Ishikawa (cell line): ENCODE measurements around the gene C4orf33.

Experiments used
- CEBPB ChIP-seq: IDR thresholded peaks from 2 replicates; pipeline ENCODE4 v1.6.1; 2012
- CREB1 ChIP-seq: IDR thresholded peaks from 2 replicates; pipeline ENCODE4 v1.6.1; 2012; ENCODE audit warnings: low read depth
- EGR1 ChIP-seq: IDR thresholded peaks from 2 replicates; pipeline ENCODE4 v1.6.1; 2012
- EP300 ChIP-seq: IDR thresholded peaks from 2 replicates; pipeline ENCODE4 v1.6.1; 2012; ENCODE audit warnings: borderline replicate concordance
- MAX ChIP-seq: IDR thresholded peaks from 2 replicates; pipeline ENCODE4 v1.6.1; 2012
- RAD21 ChIP-seq: IDR thresholded peaks from 2 replicates; pipeline ENCODE4 v1.6.1; 2012; ENCODE audit warnings: low read depth
- REST ChIP-seq: IDR thresholded peaks from 2 replicates; pipeline ENCODE4 v1.6.1; 2012; ENCODE audit warnings: low read depth, mild to moderate bottlenecking
- TAF1 ChIP-seq: IDR thresholded peaks from 2 replicates; pipeline ENCODE4 v1.6.1; 2012; ENCODE audit warnings: low read depth, mild to moderate bottlenecking
- TEAD4 ChIP-seq: IDR thresholded peaks from 2 replicates; pipeline ENCODE4 v1.6.1; 2012
- YY1 ChIP-seq: IDR thresholded peaks from 2 replicates; pipeline ENCODE4 v1.6.1; 2012; ENCODE audit warnings: low read depth
- ZBTB7A ChIP-seq: IDR thresholded peaks from 2 replicates; pipeline ENCODE4 v1.6.1; 2012; ENCODE audit warnings: low read depth

- TF ChIP-seq REST: no peak
- no peak for TF ChIP-seq CREB1
- TF ChIP-seq TEAD4: no peak
- TF ChIP-seq TAF1: no peak
- TF ChIP-seq YY1: no peak
- TF ChIP-seq RAD21: no peak
- no peak for TF ChIP-seq EGR1
- TF ChIP-seq MAX: no peak
- TF ChIP-seq EP300: no peak
- no peak for TF ChIP-seq CEBPB
- no peak for TF ChIP-seq ZBTB7A
Observed at GRCh38 chr4:129092631-129093190, 3.2 kb upstream of the C4orf33 start.
